ENCODE data around the gene TSPAN18. TPM values are rescaled to one million over a fixed set of nuclear protein-coding genes. Genes with fewer than 3 reads are reported as not detected.

The TSPAN18 gene
- total and polyA plus RNA-seq, 11 donors = 40.0 to 151 (median 74.9) TPM

DNA sequence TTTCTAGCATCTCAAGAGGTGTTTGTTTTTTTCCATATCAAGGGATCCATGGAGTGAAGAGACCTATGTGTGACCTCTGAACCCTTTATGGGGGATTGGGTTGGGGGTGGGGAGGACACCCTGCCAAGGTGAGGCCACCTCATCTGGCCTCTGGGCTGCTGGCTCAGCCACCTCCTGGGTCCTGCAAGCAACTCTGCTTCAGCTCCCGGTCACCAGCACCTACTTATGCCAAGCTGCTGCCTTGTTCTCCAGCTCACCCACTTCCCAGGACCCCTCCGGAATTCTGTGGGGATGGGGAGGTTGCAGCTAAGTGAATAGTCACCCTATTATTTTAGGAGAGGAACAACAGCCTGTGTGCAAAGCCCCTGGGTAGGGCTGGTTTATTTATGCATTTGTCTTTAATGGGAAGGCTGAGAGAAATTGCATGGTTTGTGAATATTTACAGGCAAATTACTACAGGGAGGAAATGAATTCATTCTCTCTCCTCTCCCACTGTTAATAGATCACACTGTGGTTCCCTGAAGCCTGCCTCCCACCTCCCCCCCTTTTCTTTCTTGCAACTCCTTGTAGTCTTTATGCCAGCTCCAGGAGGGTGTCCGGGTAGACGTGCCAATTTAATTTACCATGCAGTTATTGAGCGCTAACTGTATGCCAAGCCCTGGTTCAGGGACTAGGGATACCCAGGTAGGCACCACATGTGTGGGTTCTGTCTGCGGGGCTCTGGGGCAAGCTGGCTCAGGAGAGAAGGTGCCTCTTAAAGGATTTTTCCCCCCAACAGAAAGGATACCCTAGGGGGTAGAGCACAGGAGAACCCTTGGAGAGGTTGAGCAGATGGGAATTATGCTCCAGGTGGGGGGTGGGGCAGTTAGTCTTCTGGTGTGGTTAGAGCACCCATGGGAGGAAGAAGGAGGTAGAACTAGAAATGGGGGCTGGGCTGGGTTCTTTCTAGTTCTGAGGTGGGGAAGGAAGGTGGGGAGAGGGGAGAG, 50.7 kb downstream of the TSPAN18 start:
- ATAC-seq = no peak
- DNase-seq = no peak
- TF ChIP-seq CTCF (IDR thresholded peaks at IDR 0.05) (no peak), POLR2A (IDR thresholded peaks at IDR 0.05) (no peak)
- intact Hi-C loops (cut with DNase I) = loop anchor here in 7 of 10 donors (5.0 to 10.0 kb wide), 8 partner anchors 35 to 155 kb away; partner anchors contain the start of gene TSPAN18 (in 2 of the 7)
- H3K27me3 ChIP-seq = no peaks in the 10 kb centered on the region
- 74 to 82% (median 77%) methylated on average over 5 to 6 of the region's 6 CpGs for WGBS, 4 donors
- H3K36me3 ChIP-seq = no peaks in the 10 kb centered on the region
- peak overlapping the region in 4 of 12 donors; percentile 28 to 84 (median 68) for H3K27ac ChIP-seq
- H3K4me1 ChIP-seq = peaks cover 7 to 99% (median 74%) of the 10 kb centered on the region in 12 donors
- no peaks in the 10 kb centered on the region for H3K9me3 ChIP-seq
- no peak overlapping the region for H3K4me3 ChIP-seq

DNA sequence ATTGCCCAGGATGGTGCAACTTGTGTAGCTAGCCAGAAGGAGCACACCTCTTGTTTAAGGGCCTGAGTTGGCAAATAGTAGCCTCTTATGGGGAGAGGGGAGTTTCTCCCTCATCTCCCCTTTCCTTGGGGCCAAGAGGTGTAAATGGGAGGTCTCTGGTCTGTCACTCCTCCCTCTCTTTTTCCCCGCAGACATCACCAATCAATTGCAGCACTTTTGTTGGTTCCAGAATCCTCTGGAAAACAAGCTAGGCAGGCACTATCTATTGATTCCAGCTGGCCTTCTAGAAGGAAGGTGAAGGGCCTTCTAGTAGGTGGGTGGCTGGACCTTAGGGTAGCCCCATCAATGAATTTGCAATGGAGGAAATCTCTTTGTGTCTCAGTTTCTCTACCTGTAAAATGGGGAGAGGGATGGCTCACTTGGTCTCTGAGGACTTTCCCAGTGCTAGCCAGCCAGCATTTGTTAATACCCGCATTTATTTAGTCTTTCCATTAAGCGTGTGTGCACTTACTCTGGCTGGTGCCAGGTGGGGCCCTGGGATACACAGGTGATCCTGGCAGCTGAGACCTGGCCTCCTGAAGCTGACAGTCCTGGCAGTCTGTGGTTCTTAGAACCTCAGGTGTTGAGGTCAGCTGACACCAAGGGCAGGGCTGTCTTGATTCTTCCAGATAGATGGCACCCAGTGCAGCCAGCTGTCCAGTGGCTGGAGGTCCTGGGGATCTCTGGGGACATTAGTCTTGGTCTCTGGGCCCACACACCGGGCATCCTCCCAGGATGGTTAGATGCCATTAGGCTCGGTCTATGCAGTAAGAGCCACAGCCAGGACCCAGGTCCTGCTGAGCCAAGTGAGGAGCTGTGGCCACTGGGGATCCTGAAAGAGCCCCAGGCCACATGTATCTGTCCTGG, 51.7 kb downstream of the TSPAN18 start:
- no peaks in the 10 kb centered on the region for H3K9me3 ChIP-seq
- ATAC-seq (no peak), DNase-seq (no peak)
- no peak overlapping the region for H3K4me3 ChIP-seq
- TF ChIP-seq POLR2A (IDR thresholded peaks at IDR 0.05) = no peak
- TF ChIP-seq CTCF (IDR thresholded peaks at IDR 0.05) = no peak
- H3K4me1 ChIP-seq = peaks cover 6 to 95% (median 70%) of the 10 kb centered on the region in 12 donors
- H3K36me3 ChIP-seq = no peaks in the 10 kb centered on the region
- intact Hi-C loops (cut with DNase I) = loop anchor here in 7 of 10 donors (5.0 to 10.0 kb wide), 8 partner anchors 34 to 156 kb away; partner anchors contain the start of gene TSPAN18 (in 2 of the 7)
- H3K27ac ChIP-seq = peak overlapping the region in 9 of 12 donors; percentile 3 to 53 (median 31)
- 86 to 93% (median 88%) methylated on average over 3 to 5 of the region's 5 CpGs for WGBS, 4 donors
- H3K27me3 ChIP-seq = no peaks in the 10 kb centered on the region

DNA sequence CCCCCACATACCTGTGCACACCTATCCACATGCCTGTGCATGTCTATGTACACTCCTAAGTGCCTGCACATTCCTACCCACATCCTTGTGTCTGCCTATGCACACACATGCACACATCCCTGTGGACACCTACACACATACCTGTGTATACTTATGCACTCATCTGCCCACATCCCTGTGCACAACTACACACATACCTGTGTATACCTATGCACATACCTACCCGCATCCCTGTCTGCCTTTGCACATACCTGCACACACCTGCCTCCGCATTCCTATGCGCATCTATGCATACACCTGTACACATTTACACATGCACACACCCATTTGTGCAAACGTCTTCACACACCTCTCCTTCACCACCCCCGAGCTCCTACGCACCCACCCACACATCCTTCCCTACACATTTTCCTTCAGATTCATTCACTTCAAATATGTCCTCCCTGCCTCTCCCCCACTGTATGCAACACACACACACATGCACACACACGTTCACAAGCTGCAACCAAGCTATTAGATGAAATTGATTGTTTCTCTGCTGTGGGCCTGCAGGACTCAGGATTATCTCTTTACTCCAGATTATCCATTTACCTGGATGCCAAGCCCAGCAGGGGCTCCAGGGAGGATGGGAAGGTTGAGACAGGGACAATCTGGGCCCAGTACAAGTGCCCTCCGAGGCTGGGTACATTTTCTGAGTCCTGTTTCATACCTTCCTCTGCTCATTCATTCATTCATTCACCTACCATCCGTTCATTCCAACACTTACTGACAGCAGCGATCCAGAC, 53.2 kb downstream of the TSPAN18 start:
- WGBS, 4 donors = 81 to 87% (median 84%) methylated on average over 10 of the region's 10 CpGs
- peak overlapping the region in 6 of 12 donors; percentile 42 to 83 (median 72) for H3K27ac ChIP-seq
- H3K36me3 ChIP-seq = no peaks in the 10 kb centered on the region
- no peak for DNase-seq
- no peak for TF ChIP-seq CTCF (IDR thresholded peaks at IDR 0.05)
- no peak for TF ChIP-seq POLR2A (IDR thresholded peaks at IDR 0.05)
- no peak for ATAC-seq
- no peaks in the 10 kb centered on the region for H3K9me3 ChIP-seq
- intact Hi-C loops (cut with DNase I) = loop anchor here in 7 of 10 donors (5.0 to 10.0 kb wide), 10 partner anchors 32 to 158 kb away; partner anchors contain the start of gene TSPAN18 (in 2 of the 7)
- peaks cover 9 to 95% (median 70%) of the 10 kb centered on the region in 12 donors for H3K4me1 ChIP-seq
- no peaks in the 10 kb centered on the region for H3K27me3 ChIP-seq
- H3K4me3 ChIP-seq = no peak overlapping the region
